ENCODE results near the gene TAF11. TPM values are rescaled to one million over a fixed set of nuclear protein-coding genes. Genes with fewer than 3 reads are reported as not detected.

The TAF11 gene
- total RNA-seq, 1 experiment from 2014 or later: 49.4 TPM

DNA sequence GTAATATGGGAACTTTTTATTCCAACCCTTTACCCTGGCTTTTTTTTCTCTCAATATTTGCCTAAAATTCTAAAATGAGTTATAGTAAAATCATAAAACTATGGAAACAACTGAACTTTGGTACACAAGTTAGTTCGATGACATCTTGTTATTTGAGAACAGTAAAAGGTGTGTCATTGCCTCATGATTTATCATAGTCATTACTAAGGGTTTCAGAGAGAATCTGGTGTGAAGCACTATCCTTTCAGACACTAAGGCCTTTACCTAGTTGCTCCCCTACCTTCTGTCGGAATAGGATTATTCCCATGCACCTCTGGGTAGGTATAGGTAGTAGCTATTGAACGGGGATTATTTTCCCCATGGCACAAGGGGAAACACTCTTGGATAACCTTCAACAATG, 11.4 kb downstream of the TAF11 start:
- Histone ChIP-seq H2BK120ac (ENCODE audit: low read depth, low read length, poor library complexity, severe bottlenecking) (no peak overlapping the region), H4K8ac (replicated peaks; ENCODE audit: insufficient read length, low read depth, low read length) (no peak overlapping the region), H3K9ac (ENCODE audit: extremely low read depth, insufficient read length, low read length) (no peak overlapping the region), H2BK15ac (ENCODE audit: low read depth, low read length) (no peak overlapping the region), H3K4me1 (ENCODE audit: insufficient read depth, low read length) (peaks cover 7% of the 10 kb centered on the region; the same call in 1 of the 2 replicates), H2BK12ac (ENCODE audit: insufficient read length, low read depth, low read length) (no peak overlapping the region), H3K4me2 (ENCODE audit: insufficient read depth, insufficient read length, low read length) (no peak overlapping the region), H3K79me1 (ENCODE audit: insufficient read depth, low read depth, low read length, poor library complexity, severe bottlenecking) (no peaks in the 10 kb centered on the region), H3K23ac (ENCODE audit: insufficient read length, low read depth, low read length) (no peak overlapping the region), H3K14ac (ENCODE audit: insufficient read depth, low read length) (no peak overlapping the region), H3K79me2 (ENCODE audit: insufficient read depth, low read length) (no peaks in the 10 kb centered on the region), H3K4ac (ENCODE audit: low read depth, low read length) (no peak overlapping the region), H3K18ac (ENCODE audit: insufficient read length, low read depth, low read length) (no peak overlapping the region), H2BK20ac (ENCODE audit: low read depth, low read length, poor library complexity, severe bottlenecking) (no peak overlapping the region), H3K27me3 (ENCODE audit: insufficient read depth, low read length) (no peaks in the 10 kb centered on the region), H3K27ac (ENCODE audit: insufficient read length, low read depth, low read length) (no peak overlapping the region), H4K91ac (ENCODE audit: insufficient read length, low read depth, low read length) (no peak overlapping the region), H2BK5ac (ENCODE audit: insufficient read length, low read length) (no peak overlapping the region), H2AFZ (ENCODE audit: low read length) (no peak overlapping the region), H4K20me1 (ENCODE audit: control insufficient read depth, insufficient read depth, insufficient read length) (no peaks in the 10 kb centered on the region), H3K56ac (ENCODE audit: insufficient read length, low read depth, low read length) (no peak overlapping the region), H2AK5ac (ENCODE audit: insufficient read length, low read length) (no peak overlapping the region), H3K9me3 (ENCODE audit: control insufficient read depth, low read depth, low read length) (no peaks in the 10 kb centered on the region), H4K5ac (ENCODE audit: insufficient read length, low read depth, low read length) (no peak overlapping the region), H3T11ph (ENCODE audit: low read length) (no peak overlapping the region), H3K23me2 (ENCODE audit: insufficient read length, low read depth, low read length, poor library complexity, severe bottlenecking) (no peaks in the 10 kb centered on the region)
- TF ChIP-seq, protein P1, sequence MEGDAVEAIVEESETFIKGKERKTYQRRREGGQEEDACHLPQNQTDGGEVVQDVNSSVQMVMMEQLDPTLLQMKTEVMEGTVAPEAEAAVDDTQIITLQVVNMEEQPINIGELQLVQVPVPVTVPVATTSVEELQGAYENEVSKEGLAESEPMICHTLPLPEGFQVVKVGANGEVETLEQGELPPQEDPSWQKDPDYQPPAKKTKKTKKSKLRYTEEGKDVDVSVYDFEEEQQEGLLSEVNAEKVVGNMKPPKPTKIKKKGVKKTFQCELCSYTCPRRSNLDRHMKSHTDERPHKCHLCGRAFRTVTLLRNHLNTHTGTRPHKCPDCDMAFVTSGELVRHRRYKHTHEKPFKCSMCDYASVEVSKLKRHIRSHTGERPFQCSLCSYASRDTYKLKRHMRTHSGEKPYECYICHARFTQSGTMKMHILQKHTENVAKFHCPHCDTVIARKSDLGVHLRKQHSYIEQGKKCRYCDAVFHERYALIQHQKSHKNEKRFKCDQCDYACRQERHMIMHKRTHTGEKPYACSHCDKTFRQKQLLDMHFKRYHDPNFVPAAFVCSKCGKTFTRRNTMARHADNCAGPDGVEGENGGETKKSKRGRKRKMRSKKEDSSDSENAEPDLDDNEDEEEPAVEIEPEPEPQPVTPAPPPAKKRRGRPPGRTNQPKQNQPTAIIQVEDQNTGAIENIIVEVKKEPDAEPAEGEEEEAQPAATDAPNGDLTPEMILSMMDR (conservative IDR thresholded peaks at IDR 0.05): no peak
- Mint-ChIP-seq H3K9me3 (no peaks in the 10 kb centered on the region), H3K27ac (no peak overlapping the region), H3K4me3 (no peak overlapping the region), H3K27me3 (ENCODE audit: low read depth) (no peaks in the 10 kb centered on the region), H3K4me1 (peaks cover 11 to 12% of the 10 kb centered on the region in 2 experiments), H3K36me3 (ENCODE audit: insufficient read depth in 1 of 3, low read depth in 3 of 3) (peaks cover 8 to 73% (median 51%) of the 10 kb centered on the region in 3 experiments; a peak in 6 of 7 replicates)
- WGBS (ENCODE audit: extremely low coverage, insufficient read length, low lambda C conversion rate): no CpG with 5 or more reads among the region's 3 CpGs
- DNase-seq: no peak
